ENCODE results near the gene DPEP1. TPM values are rescaled to one million over a fixed set of nuclear protein-coding genes. Genes with fewer than 3 reads are reported as not detected.

The DPEP1 gene
- total RNA-seq, 1 experiment from 2014 or later = 1.1 TPM

- H3T11ph ChIP-seq (ENCODE audit: low read length) = no peak overlapping the region
- H4K5ac ChIP-seq (ENCODE audit: insufficient read length, low read depth, low read length) = no peak overlapping the region
- H2BK12ac ChIP-seq (ENCODE audit: insufficient read length, low read depth, low read length) = no peak overlapping the region
- no peaks in the 10 kb centered on the region for H3K27me3 ChIP-seq (ENCODE audit: insufficient read depth, low read length)
- H3K4me3 Mint-ChIP-seq = peak overlapping the region in 1 of 2 experiments; percentile 36; a peak in 2 of 5 replicates
- H3K56ac ChIP-seq (ENCODE audit: insufficient read length, low read depth, low read length) = no peak overlapping the region
- no peak overlapping the region for H2AFZ ChIP-seq (ENCODE audit: low read length)
- H3K4ac ChIP-seq (ENCODE audit: low read depth, low read length) = no peak overlapping the region
- TF ChIP-seq, protein P1, sequence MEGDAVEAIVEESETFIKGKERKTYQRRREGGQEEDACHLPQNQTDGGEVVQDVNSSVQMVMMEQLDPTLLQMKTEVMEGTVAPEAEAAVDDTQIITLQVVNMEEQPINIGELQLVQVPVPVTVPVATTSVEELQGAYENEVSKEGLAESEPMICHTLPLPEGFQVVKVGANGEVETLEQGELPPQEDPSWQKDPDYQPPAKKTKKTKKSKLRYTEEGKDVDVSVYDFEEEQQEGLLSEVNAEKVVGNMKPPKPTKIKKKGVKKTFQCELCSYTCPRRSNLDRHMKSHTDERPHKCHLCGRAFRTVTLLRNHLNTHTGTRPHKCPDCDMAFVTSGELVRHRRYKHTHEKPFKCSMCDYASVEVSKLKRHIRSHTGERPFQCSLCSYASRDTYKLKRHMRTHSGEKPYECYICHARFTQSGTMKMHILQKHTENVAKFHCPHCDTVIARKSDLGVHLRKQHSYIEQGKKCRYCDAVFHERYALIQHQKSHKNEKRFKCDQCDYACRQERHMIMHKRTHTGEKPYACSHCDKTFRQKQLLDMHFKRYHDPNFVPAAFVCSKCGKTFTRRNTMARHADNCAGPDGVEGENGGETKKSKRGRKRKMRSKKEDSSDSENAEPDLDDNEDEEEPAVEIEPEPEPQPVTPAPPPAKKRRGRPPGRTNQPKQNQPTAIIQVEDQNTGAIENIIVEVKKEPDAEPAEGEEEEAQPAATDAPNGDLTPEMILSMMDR (conservative IDR thresholded peaks at IDR 0.05) = no peak
- no peaks in the 10 kb centered on the region; the same call in 1 of the 2 replicates for H3K4me1 ChIP-seq (ENCODE audit: insufficient read depth, low read length)
- no peak overlapping the region for H4K91ac ChIP-seq (ENCODE audit: insufficient read length, low read depth, low read length)
- no peak overlapping the region for H3K9ac ChIP-seq (ENCODE audit: extremely low read depth, insufficient read length, low read length)
- H3K27ac ChIP-seq (ENCODE audit: insufficient read length, low read depth, low read length) = no peak overlapping the region
- H3K18ac ChIP-seq (ENCODE audit: insufficient read length, low read depth, low read length) = no peak overlapping the region
- H3K79me1 ChIP-seq (ENCODE audit: insufficient read depth, low read depth, low read length, poor library complexity, severe bottlenecking) = no peaks in the 10 kb centered on the region
- H3K4me1 Mint-ChIP-seq = peaks cover 6 to 35% of the 10 kb centered on the region in 2 experiments
- H2BK15ac ChIP-seq (ENCODE audit: low read depth, low read length) = no peak overlapping the region
- H3K36me3 Mint-ChIP-seq (ENCODE audit: insufficient read depth in 1 of 3, low read depth in 3 of 3) = peaks cover 0 to 5% (median 3%) of the 10 kb centered on the region in 3 experiments; a peak in 3 of 7 replicates
- H3K9me3 ChIP-seq (ENCODE audit: control insufficient read depth, low read depth, low read length) = no peaks in the 10 kb centered on the region
- no peak overlapping the region for H4K8ac ChIP-seq (replicated peaks; ENCODE audit: insufficient read length, low read depth, low read length)
- H2BK120ac ChIP-seq (ENCODE audit: low read depth, low read length, poor library complexity, severe bottlenecking) = no peak overlapping the region
- H3K27me3 Mint-ChIP-seq (ENCODE audit: low read depth) = no peaks in the 10 kb centered on the region; the same call in 1 of the 2 replicates
- no peak overlapping the region for H2BK5ac ChIP-seq (ENCODE audit: insufficient read length, low read length)
- H2AK5ac ChIP-seq (ENCODE audit: insufficient read length, low read length) = no peak overlapping the region
- H3K79me2 ChIP-seq (ENCODE audit: insufficient read depth, low read length) = no peaks in the 10 kb centered on the region
- H3K14ac ChIP-seq (ENCODE audit: insufficient read depth, low read length) = no peak overlapping the region
- no peak overlapping the region for H3K4me2 ChIP-seq (ENCODE audit: insufficient read depth, insufficient read length, low read length)
- no peak overlapping the region for H3K23ac ChIP-seq (ENCODE audit: insufficient read length, low read depth, low read length)
- H3K23me2 ChIP-seq (ENCODE audit: insufficient read length, low read depth, low read length, poor library complexity, severe bottlenecking) = no peaks in the 10 kb centered on the region
- peak overlapping the region in 1 of 3 experiments; percentile 48; a peak in 1 of 7 replicates for H3K27ac Mint-ChIP-seq
- peaks cover 0 to 2% of the 10 kb centered on the region in 2 experiments; a peak in 2 of 5 replicates for H3K9me3 Mint-ChIP-seq
- H4K20me1 ChIP-seq (ENCODE audit: control insufficient read depth, insufficient read depth, insufficient read length) = no peaks in the 10 kb centered on the region
- WGBS (ENCODE audit: extremely low coverage, insufficient read length, low lambda C conversion rate) = no CpG with 5 or more reads among the region's 20 CpGs
- no peak overlapping the region for H2BK20ac ChIP-seq (ENCODE audit: low read depth, low read length, poor library complexity, severe bottlenecking)
- no peak for DNase-seq
Observed at GRCh38 chr16:89616623-89617022, 3.2 kb downstream of the DPEP1 start.

Data from H9 (cell line).